ENCODE measurements around the gene PIP4K2C.

DNA sequence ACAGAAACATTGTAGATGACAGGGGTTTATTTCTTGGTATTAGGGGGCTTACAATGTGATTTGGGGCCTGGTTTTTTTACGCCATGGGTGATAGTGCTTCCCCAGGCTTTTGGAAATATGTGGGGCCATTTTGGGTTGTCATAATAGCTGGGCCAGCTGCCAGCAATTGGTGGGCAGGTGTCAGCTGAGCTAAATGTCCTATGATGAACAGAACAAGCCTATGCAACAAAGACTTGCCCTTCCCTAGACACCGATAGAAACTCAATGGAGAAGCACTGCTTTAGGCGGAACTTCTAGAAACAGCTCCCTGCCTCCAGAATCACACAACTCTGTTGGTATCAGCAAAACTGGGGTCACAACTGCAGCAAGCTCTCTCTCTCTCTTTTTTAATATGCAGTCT is 47.1 kb downstream of the PIP4K2C start:
- TF ChIP-seq CTCF (conservative IDR thresholded peaks at IDR 0.05) = no peak
- TF ChIP-seq EZH2 (IDR thresholded peaks at IDR 0.05; ENCODE audit: low read depth) = no peak

All from PC-9 (cell line).